ENCODE results near the gene IFNG-AS1.

DNA sequence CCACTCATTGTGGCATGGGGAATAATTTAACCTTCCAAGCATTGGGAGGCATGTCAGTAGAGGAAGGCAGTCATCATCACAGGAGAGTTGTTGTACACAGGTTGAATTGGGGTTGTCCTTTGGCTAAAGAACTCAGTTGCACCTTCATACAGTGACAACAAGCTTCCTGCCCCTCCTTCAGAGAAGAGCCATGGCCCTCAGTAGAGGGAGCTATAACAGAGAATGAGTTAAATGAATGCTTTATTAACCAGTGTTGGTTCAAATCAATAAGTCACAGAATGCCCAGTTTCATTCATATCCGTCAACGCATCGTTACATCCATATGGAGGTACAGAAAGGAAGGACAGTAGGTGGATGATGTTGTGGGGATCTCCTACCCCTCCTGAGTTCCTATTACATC is 4.8 kb downstream of the IFNG-AS1 start:
- TF ChIP-seq, protein P1, sequence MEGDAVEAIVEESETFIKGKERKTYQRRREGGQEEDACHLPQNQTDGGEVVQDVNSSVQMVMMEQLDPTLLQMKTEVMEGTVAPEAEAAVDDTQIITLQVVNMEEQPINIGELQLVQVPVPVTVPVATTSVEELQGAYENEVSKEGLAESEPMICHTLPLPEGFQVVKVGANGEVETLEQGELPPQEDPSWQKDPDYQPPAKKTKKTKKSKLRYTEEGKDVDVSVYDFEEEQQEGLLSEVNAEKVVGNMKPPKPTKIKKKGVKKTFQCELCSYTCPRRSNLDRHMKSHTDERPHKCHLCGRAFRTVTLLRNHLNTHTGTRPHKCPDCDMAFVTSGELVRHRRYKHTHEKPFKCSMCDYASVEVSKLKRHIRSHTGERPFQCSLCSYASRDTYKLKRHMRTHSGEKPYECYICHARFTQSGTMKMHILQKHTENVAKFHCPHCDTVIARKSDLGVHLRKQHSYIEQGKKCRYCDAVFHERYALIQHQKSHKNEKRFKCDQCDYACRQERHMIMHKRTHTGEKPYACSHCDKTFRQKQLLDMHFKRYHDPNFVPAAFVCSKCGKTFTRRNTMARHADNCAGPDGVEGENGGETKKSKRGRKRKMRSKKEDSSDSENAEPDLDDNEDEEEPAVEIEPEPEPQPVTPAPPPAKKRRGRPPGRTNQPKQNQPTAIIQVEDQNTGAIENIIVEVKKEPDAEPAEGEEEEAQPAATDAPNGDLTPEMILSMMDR (IDR thresholded peaks at IDR 0.05): no peak
- TF ChIP-seq POLR2A (IDR thresholded peaks at IDR 0.05): no peak

Data from heart left ventricle (tissue), 13 donors.